ENCODE measurements around the gene GLIS1.

DNA sequence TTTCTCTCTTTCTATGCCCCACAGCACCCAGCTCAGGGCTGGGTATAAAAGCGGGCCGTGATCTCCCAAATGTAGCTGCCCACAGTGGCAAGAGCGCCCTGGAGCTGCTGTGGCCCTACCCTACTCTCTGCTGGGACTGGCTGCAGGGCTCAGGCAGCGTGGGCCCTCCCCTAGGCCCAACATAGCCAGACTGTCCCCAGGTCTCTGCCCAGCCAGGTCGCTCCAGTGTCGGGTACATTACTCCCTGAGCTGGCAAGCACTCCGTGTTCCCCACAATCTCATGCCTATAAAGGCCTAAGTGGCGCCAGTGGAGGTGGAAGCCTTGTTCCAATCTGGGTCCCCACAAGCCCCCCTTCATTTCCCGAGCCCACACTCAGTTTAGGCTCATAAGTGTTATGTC is 66.2 kb downstream of the GLIS1 start:
- TF ChIP-seq, protein P1, sequence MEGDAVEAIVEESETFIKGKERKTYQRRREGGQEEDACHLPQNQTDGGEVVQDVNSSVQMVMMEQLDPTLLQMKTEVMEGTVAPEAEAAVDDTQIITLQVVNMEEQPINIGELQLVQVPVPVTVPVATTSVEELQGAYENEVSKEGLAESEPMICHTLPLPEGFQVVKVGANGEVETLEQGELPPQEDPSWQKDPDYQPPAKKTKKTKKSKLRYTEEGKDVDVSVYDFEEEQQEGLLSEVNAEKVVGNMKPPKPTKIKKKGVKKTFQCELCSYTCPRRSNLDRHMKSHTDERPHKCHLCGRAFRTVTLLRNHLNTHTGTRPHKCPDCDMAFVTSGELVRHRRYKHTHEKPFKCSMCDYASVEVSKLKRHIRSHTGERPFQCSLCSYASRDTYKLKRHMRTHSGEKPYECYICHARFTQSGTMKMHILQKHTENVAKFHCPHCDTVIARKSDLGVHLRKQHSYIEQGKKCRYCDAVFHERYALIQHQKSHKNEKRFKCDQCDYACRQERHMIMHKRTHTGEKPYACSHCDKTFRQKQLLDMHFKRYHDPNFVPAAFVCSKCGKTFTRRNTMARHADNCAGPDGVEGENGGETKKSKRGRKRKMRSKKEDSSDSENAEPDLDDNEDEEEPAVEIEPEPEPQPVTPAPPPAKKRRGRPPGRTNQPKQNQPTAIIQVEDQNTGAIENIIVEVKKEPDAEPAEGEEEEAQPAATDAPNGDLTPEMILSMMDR (IDR thresholded peaks at IDR 0.05; ENCODE audit: poor library complexity) = no peak
- TF ChIP-seq EZH2 (IDR thresholded peaks at IDR 0.05; ENCODE audit: borderline replicate concordance) = no peak
- no peak for TF ChIP-seq EZH2phosphoT487 (IDR thresholded peaks at IDR 0.05; ENCODE audit: low read depth, severe bottlenecking, unreplicated experiment)
